Stimulated activated naive CD8-positive, alpha-beta T cell treated with anti-CD3 and anti-CD28 coated beads, Interleukin-15, Interleukin-2, amounts not matched to agents 100 U/mL and 50 U/mL, for 24 hours (primary cell): ENCODE measurements around the gene C19orf67.

Experiments used
- ATAC-seq: fragments of 150-1000 bp; cut with Tn5 transposase; one replicate; pipeline ENCODE4 v1.10.0; 2021
- DNase-seq: peaks from one replicate; pipeline ENCODE4 v3.0.0; 2021

Gene C19orf67

GRCh38 chr19:14081797-14082674 is 3.5 kb downstream of the C19orf67 start:
- DNase-seq (peak; percentile 44), ATAC-seq (peak; percentile 5)

DNA sequence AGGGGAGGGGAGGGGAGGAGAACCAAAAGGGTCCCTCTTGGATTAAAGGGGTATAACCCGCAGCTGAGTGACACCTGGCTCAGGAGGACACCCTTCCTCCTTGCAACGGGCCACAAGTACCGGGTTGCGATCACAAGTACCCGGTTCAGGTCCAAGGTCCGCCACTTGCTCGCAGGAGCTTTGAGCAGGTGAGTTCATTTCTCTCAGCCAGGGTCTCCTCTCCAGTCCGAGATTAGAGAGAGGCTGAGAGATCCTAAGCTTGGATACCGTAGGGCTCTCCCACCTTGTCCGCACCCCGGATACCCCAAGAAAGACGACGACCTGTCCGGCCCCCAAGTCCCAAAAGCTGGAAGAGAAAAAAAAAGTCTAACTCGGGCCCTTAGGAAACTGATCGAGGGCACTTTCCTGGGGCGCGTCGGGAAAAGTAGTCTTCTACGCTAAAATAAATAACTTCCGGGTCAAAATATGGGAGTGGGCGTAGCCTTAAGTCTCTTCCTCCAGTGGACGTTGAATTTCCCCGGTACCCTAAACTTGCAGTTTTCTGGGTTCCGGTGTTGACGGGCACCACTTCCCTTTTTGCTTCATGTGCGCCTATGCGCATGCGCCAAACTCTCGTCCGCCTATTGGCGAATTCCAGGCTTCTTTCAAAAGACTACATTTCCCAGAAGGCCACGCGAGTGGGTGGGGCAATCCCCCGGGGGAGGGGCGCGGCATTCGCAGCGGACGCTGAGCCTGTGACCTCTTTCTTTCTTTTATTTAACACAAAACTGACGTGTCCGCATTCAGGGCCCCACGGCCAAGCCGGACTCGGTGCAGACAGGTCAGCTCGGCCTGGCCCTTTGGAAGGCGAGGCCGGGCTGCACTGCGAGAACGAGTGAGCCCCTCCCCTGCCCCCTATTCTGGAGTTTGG is 4.4 kb downstream of the C19orf67 start:
- ATAC-seq: peak; percentile 92

GRCh38 chr19:14078411-14078810 is 7.2 kb downstream of the C19orf67 start:
- ATAC-seq (no peak), DNase-seq (no peak)

More for the DNA sequence above, 4.4 kb downstream of the C19orf67 start:
- DNase-seq: peak; percentile 99

- DNase-seq: peak; percentile 48
- ATAC-seq: no peak
Observed at GRCh38 chr19:14073925-14074838, 11.4 kb downstream of the C19orf67 start.

- peak; percentile 85 for DNase-seq
- ATAC-seq: peak; percentile 74
Observed at GRCh38 chr19:14073261-14073924, 12.2 kb downstream of the C19orf67 start.

DNA sequence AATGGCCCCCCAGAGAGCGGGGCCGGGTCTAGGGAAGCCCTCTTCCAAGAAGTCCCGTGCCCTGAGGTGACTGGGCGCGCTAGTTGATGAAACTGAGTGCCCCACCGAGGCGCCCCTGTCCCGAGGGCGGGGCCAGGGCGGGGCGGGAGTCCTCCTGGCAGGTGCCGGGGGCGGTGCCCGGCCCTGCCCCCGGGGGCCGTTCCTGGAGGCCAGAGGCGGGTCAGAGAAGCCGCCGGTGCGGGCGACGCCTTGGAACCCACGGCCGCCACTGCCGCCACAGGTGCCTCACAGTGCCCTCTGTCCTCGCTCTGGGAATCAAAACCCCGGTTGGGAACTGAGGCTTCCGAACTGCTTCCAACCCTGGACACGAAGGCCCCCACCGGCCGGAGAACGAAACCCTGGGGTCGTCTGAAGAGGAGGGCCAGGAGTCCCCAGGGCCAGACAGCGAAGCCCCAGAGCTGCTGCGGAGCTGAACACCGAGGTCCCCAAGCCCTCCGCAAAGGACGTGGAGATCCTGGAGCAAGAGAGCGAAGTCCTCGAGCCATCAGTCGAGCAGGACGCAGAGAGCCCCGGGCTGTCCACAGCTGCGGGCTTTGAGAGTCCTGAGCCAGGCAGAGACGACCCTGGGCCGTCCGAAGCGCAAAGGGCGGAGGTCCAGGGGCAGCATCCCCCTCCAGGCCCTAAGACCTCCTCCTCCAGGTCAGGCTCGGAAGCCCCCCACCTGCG is 12.9 kb downstream of the C19orf67 start, which contains the start of gene MISP3:
TSS of gene MISP3 (plus strand) at position 252 of the 726 bp plus-strand sequence. CDS start 524 bp downstream, outside the sequence.
- DNase-seq (peak; percentile 65), ATAC-seq (peak; percentile 12)

GRCh38 chr19:14070268-14071050 is 15.1 kb downstream of the C19orf67 start:
- ATAC-seq: no peak
- no peak for DNase-seq

- no peak for DNase-seq
- no peak for ATAC-seq
Observed at GRCh38 chr19:14066134-14066533, 19.4 kb downstream of the C19orf67 start.

GRCh38 chr19:14063105-14063504 is 22.5 kb downstream of the C19orf67 start:
- DNase-seq (no peak), ATAC-seq (no peak)

DNA sequence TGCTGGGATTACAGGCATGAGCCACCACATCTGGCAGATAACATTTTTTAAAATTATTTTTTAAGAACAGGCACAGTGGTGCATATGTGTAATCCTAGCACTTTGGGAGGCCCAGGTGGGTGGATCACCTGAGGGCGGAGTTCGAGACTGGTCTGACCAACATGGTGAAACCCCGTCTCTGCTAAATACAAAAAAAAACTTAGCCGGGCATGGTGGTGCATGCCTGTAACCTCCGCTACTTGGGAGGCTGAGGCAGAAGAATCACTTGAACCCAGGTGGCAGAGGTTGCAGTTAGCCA is 23.1 kb downstream of the C19orf67 start:
- ATAC-seq (no peak), DNase-seq (no peak)

DNA sequence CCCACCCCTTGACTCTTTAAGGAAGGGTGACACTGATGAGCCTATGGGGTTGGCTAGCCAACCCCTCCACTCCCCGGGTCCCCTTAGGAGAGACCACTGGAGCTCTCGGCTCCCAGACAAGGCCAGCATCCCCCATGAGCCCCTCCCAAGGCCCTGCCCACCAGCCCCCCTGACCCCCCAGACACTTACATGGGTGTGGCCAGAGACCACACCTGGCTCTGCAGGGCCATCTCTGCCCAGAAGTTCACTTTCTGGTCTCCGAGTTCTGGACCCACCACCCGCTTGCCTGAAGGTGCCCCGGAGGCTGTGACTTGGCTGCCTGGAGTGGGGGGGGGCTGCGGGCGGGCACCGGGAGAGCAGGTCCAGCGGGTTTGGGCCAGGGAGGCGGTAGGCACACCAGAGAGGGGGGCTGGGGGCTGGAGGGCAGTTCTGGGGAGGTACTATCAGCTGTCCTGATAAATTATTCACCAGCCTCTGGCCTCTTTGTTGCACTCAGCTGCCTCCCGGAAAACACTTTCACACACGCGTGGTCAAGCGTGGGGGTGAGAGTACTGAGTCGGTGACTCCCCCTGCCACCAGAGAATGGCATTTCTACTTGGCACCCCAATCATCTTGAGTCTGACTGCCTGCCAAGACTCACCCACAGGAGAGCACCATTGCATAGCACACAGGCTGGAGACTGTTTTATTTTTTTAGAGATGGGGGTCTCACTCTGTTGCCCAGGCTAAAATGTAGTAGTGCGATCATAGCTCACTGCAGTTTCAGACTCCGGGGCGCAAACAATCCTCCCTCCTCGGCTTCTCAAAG is 23.6 kb downstream of the C19orf67 start, which contains the start of gene PALM3:
TSS of gene PALM3 (minus strand) at position 326 of the 807 bp plus-strand sequence. CDS start at position 230, 96 bp downstream.
- ATAC-seq (no peak), DNase-seq (no peak)

DNA sequence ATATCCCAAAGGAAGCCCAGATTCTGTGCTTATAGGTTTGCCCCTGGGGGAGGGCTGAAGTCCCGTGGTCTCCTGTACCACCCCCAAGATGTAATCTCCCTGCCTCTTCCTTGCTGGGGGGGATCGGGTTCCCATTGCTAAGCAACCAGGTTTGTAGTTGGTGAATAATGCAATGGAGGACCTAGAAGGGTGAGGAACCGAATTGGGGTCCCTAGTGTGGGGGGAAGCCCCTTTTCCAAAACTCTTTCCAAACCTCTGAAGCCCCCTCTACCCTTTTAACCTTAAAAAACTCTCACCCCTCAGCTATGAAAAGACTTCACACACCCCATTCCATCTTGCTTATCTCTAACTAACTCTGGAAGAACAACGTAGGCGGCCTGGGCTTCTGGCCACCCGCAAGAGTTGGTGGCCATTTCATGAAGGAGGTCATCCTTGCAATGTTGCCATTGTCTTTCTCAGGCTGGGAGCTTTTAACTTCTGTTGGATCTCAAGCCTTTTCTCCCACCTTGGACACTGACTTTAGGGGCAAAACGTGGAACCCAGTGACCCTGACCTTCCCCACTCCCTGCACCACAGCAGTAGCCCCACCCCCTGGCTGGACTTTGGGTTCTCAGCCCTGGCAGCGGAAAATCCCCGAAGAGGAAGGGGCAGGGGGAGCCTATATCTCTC is 24.4 kb downstream of the C19orf67 start:
- DNase-seq: no peak
- ATAC-seq: no peak

- ATAC-seq: no peak
- DNase-seq: no peak
Observed at GRCh38 chr19:14059652-14060155, 25.9 kb downstream of the C19orf67 start.

DNA sequence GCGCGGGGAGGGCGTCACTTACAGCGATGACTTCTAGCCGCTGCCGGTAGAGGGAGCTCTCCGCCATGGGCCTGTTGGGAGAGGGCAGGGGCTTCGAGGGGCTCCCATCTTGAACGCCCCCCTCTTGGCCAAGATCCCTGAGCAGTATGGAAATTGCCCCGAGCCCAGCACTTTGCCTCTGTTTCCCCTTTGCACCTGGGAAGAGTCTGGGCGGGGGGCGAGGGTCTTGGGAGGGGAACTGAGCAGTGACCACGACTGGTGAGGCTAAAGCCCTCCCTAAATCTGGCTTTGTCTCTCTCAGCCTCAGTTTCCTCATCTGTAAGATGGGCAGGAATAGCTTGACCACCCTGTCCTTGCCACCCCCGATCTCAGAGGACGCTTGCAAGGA is 26.5 kb downstream of the C19orf67 start:
- DNase-seq (peak; percentile 75), ATAC-seq (no peak)

DNA sequence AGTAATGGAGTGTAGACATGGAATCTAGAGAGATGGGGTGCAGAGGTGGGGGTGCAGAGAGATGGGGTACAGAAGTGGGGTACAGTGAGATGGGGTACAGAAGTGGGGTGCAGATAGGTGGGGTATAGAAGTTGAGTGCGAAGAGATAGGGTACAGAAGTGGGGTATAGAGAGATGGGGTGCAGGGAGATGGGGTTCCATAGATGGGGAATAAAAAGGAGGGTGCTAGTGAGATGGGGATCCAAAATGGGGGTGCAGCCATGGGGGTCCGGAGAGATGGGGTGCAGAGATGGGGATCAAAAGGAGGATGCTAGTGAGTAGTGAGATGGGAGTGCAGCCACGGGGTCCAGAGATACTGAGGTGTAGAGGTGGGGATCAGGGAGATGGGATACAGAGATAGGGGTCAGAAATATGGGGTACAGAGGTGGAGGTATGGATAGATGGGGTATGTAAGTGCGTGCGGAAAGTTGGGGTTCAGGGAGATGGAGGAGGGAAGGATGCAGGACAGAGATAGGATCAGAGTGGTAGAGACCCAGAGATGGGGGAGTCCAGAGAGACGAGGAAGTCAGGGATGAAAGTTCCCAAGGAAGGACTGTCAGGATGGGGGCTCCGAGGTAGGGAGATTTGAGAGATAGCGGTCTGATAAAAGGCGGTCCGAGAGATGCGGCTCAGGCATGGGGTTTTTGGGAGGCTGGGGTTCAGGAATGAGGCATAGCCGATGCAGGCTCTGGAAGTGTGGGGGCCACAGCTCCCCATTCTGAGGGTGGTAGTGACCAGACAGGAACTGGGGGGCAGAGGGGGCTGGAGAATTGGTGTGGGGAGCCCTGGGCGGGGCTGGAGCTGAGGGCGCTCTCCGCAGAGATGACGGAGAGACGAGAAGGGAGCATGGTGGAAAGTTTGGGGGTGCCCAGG is 27.1 kb downstream of the C19orf67 start:
- ATAC-seq (no peak), DNase-seq (no peak)

- no peak for ATAC-seq
- DNase-seq: no peak
Observed at GRCh38 chr19:14056741-14057356, 28.7 kb downstream of the C19orf67 start.
